CD14-positive monocyte (primary cell): ENCODE data around the gene NFIC. TPM values are rescaled to one million over a fixed set of nuclear protein-coding genes. Genes with fewer than 3 reads are reported as not detected.

Experiments
- DNase-seq, 3 donors: peaks; one replicate each; pipeline ENCODE4 v3.0.0-alpha.2; 2011 to 2022
- H2AFZ ChIP-seq: 2 replicates; pipeline ENCODE4 v1.6.0; 2012; ENCODE audit warnings: mild to moderate bottlenecking, low read depth, low read length, inconsistent platforms; ENCODE audit not compliant: insufficient read depth, poor library complexity, severe bottlenecking
- H3K27ac ChIP-seq, 2 donors: 1 replicate in 1 of 2; 2 replicates in 1 of 2; pipeline ENCODE4 v1.5.1; 2012 to 2013; ENCODE audit warnings: low read length in 2 of 2, control low read depth in 1 of 2, inconsistent platforms in 1 of 2, low read depth in 1 of 2, mild to moderate bottlenecking in 1 of 2
- H3K27me3 ChIP-seq, 2 donors: one replicate each; pipeline versions ENCODE4 v1.6.0 to v1.6.1; 2011 to 2013; ENCODE audit warnings: low read length in 2 of 2; ENCODE audit not compliant: control insufficient read depth in 2 of 2, insufficient read depth in 2 of 2
- H3K36me3 ChIP-seq, 2 donors: replicated peaks in 1 of 2; 1 replicate in 1 of 2; 2 replicates in 1 of 2; pipeline versions ENCODE4 v1.5.1 to v1.6.1; 2012 to 2013; ENCODE audit warnings: low read length in 2 of 2, control low read depth in 1 of 2, inconsistent platforms in 1 of 2, mild to moderate bottlenecking in 1 of 2; ENCODE audit not compliant: insufficient read depth in 2 of 2, control insufficient read depth in 1 of 2
- H3K4me1 ChIP-seq, 2 donors: 1 replicate in 1 of 2; 2 replicates in 1 of 2; pipeline versions ENCODE4 v1.5.1 to v1.6.1; 2012 to 2013; ENCODE audit warnings: low read length in 2 of 2, control low read depth in 1 of 2, inconsistent platforms in 1 of 2, mild to moderate bottlenecking in 1 of 2, moderate library complexity in 1 of 2; ENCODE audit not compliant: insufficient read depth in 2 of 2, control insufficient read depth in 1 of 2
- H3K4me2 ChIP-seq: replicated peaks from 2 replicates; pipeline ENCODE3; 2012; ENCODE audit warnings: low read length, moderate library complexity, mild to moderate bottlenecking; ENCODE audit not compliant: poor library complexity, severe bottlenecking; ENCODE audit errors: extremely low read depth
- H3K4me3 ChIP-seq, 3 experiments: fragments of 200-600 bp in 1 of 3; sonication (generic) in 1 of 3; replicated peaks in 1 of 3; 1 replicate in 2 of 3; 2 replicates in 1 of 3; pipeline ENCODE4 v1.5.1; 2011 to 2013; ENCODE audit warnings: low read length in 3 of 3, mild to moderate bottlenecking in 3 of 3, control low read depth in 2 of 3, low read depth in 2 of 3, inconsistent platforms in 1 of 3, moderate library complexity in 1 of 3
- H3K79me2 ChIP-seq: 2 replicates; pipeline ENCODE4 v1.6.0; 2012; ENCODE audit warnings: mild to moderate bottlenecking, control low read depth, inconsistent platforms, low read length, moderate library complexity; ENCODE audit not compliant: insufficient read depth
- H3K9ac ChIP-seq: 2 replicates; pipeline ENCODE4 v1.6.0; 2017; ENCODE audit warnings: low read length, mild to moderate bottlenecking; ENCODE audit not compliant: insufficient read depth, poor library complexity, severe bottlenecking
- H3K9me3 ChIP-seq, 2 donors: replicated peaks in 1 of 2; 1 replicate in 1 of 2; 2 replicates in 1 of 2; pipeline versions ENCODE4 v1.5.1 to v1.6.1; 2012 to 2013; ENCODE audit warnings: low read length in 2 of 2, control low read depth in 1 of 2; ENCODE audit not compliant: control insufficient read depth in 1 of 2, insufficient read depth in 1 of 2
- H4K20me1 ChIP-seq: 2 replicates; pipeline ENCODE4 v1.6.0; 2012; ENCODE audit warnings: mild to moderate bottlenecking, low read length, control low read depth, moderate library complexity; ENCODE audit not compliant: insufficient read depth
- H3K27ac Mint-ChIP-seq, 7 donors: one replicate each; pipeline ENCODE4 v1.8.0; 2020; ENCODE audit warnings: mild to moderate bottlenecking in 7 of 7, mixed read lengths in 7 of 7, moderate library complexity in 6 of 7, inconsistent platforms in 2 of 7
- H3K27me3 Mint-ChIP-seq, 3 donors: one replicate each; pipeline ENCODE4 v1.8.0; 2021 to 2022; ENCODE audit warnings: low read depth in 3 of 3, mild to moderate bottlenecking in 3 of 3, mixed read lengths in 3 of 3, moderate library complexity in 3 of 3, inconsistent platforms in 1 of 3
- H3K36me3 Mint-ChIP-seq, 2 donors: one replicate each; pipeline ENCODE4 v1.8.0; 2020; ENCODE audit warnings: mixed read lengths in 2 of 2, inconsistent platforms in 1 of 2, mild to moderate bottlenecking in 1 of 2
- H3K4me1 Mint-ChIP-seq: one replicate; pipeline ENCODE4 v1.8.0; 2020; ENCODE audit warnings: mild to moderate bottlenecking, mixed read lengths
- H3K4me3 Mint-ChIP-seq, 2 donors: one replicate each; pipeline ENCODE4 v1.8.0; 2020; ENCODE audit warnings: mild to moderate bottlenecking in 2 of 2, mixed read lengths in 2 of 2, moderate library complexity in 1 of 2
- H3K9me3 Mint-ChIP-seq, 7 donors: one replicate each; pipeline ENCODE4 v1.8.0; 2020 to 2022; ENCODE audit warnings: mixed read lengths in 7 of 7, mild to moderate bottlenecking in 6 of 7, moderate library complexity in 6 of 7, inconsistent platforms in 2 of 7
- CTCF ChIP-seq: fragments of 200-600 bp; IDR thresholded peaks from one replicate; pipeline ENCODE4 v1.8.0; 2022; ENCODE audit warnings: antibody characterized with exemption, mild to moderate bottlenecking
- WGBS: methylation state at CpG from one replicate; pipeline ENCODE4 v1.1.5; 2013; ENCODE audit warnings: missing lambda C conversion rate; ENCODE audit not compliant: insufficient coverage; 5-methylcytosine and 5-hydroxymethylcytosine counted together
- intact Hi-C, 2 donors: fragments of 100-400 bp; cut with micrococcal nuclease; formaldehyde crosslinking; loops; one replicate each; pipeline versions ENCODE4 v1.15.0 to v1.15.1; 2023
- polyA plus RNA-seq, 3 donors: library from polyadenylated mRNA; depleted of rRNA in 1 of 3; unstranded in 2 of 3; stranded (reverse) in 1 of 3; fragments of 300-500 nt in 2 of 3; fragments of >200 nt in 1 of 3; fragmentation: Illumina TruSeq in 2 of 3; gene quantifications; 1 replicate in 2 of 3; 2 replicates in 1 of 3; pipeline ENCODE4 v1.2.3, GENCODE V29; 2012 to 2021

Gene NFIC
- polyA plus RNA-seq, 3 donors: 7.0 to 13.8 (median 11.5) TPM

DNA sequence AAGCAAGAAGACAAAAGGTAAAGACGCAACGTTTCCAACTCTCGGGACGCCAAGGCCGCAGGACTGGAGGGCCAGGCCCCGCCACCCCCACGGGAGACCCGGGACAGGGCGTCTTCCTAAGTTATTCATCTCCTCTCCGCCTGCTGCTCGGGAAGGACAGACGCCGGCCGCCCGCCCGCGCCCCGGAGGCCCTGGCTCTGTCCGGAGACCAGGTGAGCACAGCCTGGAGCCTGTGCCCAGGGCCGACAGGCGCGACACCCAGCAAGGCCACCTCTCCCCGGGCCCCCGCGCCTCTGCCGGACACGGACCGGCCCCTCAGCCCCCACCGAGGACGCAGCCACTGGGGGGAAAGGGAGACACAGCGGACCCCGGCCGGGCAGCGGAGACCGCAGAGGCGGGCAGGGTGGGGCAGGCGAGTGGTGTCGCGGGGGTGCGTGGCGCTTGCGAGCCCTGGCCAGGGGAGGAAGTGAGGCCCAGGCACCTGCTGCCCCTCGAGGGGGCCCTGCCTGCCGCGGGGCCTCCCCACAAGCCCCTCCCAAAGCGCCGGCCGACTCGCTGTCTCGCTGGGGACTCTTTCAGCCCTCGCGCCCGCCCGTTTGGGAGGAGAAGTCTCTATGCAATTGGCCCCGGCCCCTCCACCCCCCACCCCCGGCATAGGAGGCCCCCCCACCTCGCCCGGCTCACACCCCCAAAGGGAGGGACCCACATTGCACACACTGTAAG is 96.8 kb downstream of the NFIC start:
- intact Hi-C loops: no loop called here
- H2AFZ ChIP-seq: no peak overlapping the region
- no peak overlapping the region for H3K4me3 ChIP-seq
- H3K4me2 ChIP-seq: no peak overlapping the region
- peaks cover 16 to 43% of the 10 kb centered on the region in 2 donors for H3K36me3 ChIP-seq
- H3K27ac Mint-ChIP-seq: no peak overlapping the region
- H3K9me3 ChIP-seq: no peaks in the 10 kb centered on the region
- peaks cover 18 to 41% of the 10 kb centered on the region in 2 donors for H3K36me3 Mint-ChIP-seq
- H3K27ac ChIP-seq: no peak overlapping the region
- no peaks in the 10 kb centered on the region for H3K27me3 Mint-ChIP-seq
- DNase-seq: no peak
- no peaks in the 10 kb centered on the region for H3K4me1 Mint-ChIP-seq
- peaks cover 0 to 2% (median 0%) of the 10 kb centered on the region in 7 donors for H3K9me3 Mint-ChIP-seq
- WGBS: 97% methylated on average over 34 of the region's 58 CpGs
- H3K9ac ChIP-seq: no peak overlapping the region
- no peak for TF ChIP-seq CTCF
- peaks cover 5% of the 10 kb centered on the region for H3K79me2 ChIP-seq
- no peaks in the 10 kb centered on the region for H3K27me3 ChIP-seq
- H4K20me1 ChIP-seq: peaks cover 40% of the 10 kb centered on the region
- no peak overlapping the region for H3K4me3 Mint-ChIP-seq
- no peaks in the 10 kb centered on the region for H3K4me1 ChIP-seq

- H3K4me2 ChIP-seq: no peak overlapping the region
- no peak for TF ChIP-seq CTCF
- no peaks in the 10 kb centered on the region for H3K27me3 ChIP-seq
- no peak overlapping the region for H3K4me3 ChIP-seq
- H4K20me1 ChIP-seq: peaks cover 36% of the 10 kb centered on the region
- Mint-ChIP-seq H3K4me1 (no peaks in the 10 kb centered on the region), H3K4me3 (no peak overlapping the region), H3K36me3 (peaks cover 16 to 34% of the 10 kb centered on the region in 2 donors), H3K27me3 (peaks cover 0 to under 1% (median 0%) of the 10 kb centered on the region in 3 donors), H3K27ac (no peak overlapping the region), H3K9me3 (peaks cover 0 to 2% (median 0%) of the 10 kb centered on the region in 7 donors)
- 98% methylated on average over 23 of the region's 57 CpGs for WGBS
- no peaks in the 10 kb centered on the region for H3K9me3 ChIP-seq
- no peak overlapping the region for H2AFZ ChIP-seq
- intact Hi-C loops: no loop called here
- H3K36me3 ChIP-seq: peaks cover 13 to 37% of the 10 kb centered on the region in 2 donors
- no peak overlapping the region for H3K9ac ChIP-seq
- no peak for DNase-seq
- no peak overlapping the region for H3K27ac ChIP-seq
- peaks cover 4% of the 10 kb centered on the region for H3K79me2 ChIP-seq
- H3K4me1 ChIP-seq: no peaks in the 10 kb centered on the region
These were observed 97.6 kb downstream of the NFIC start for GRCh38 chr19:3463714-3464586.
